Right renal cortex interstitium (tissue), 3 donors: ENCODE results near the gene SMCO3. TPM values are rescaled to one million over a fixed set of nuclear protein-coding genes. Genes with fewer than 3 reads are reported as not detected.

Experiments
- DNase-seq, 3 donors: peaks; one replicate each; pipeline ENCODE4 v3.0.0-alpha.2; 2013; ENCODE audit warnings: low read depth in 3 of 3, low spot score in 2 of 3
- polyA plus RNA-seq, 3 donors: library from polyadenylated mRNA; unstranded; fragments of 120-200 nt; gene quantifications; one replicate each; pipeline ENCODE4 v1.2.1, GENCODE V29; 2013; ENCODE audit not compliant: insufficient read length in 3 of 3

Gene SMCO3
- polyA plus RNA-seq, 3 donors = 2.8 to 3.4 (median 2.8) TPM

GRCh38 chr12:14833336-14833735, 19.4 kb upstream of the SMCO3 start:
- DNase-seq = no peak

GRCh38 chr12:14828892-14829291, 14.9 kb upstream of the SMCO3 start:
- DNase-seq = no peak

- DNase-seq = no peak
These were observed 13.1 kb upstream of the SMCO3 start for GRCh38 chr12:14827043-14827442.

GRCh38 chr12:14826491-14826890, 12.5 kb upstream of the SMCO3 start:
- no peak for DNase-seq

GRCh38 chr12:14825256-14825655, 11.3 kb upstream of the SMCO3 start:
- no peak for DNase-seq

- DNase-seq = no peak
These were observed 10.1 kb upstream of the SMCO3 start for GRCh38 chr12:14824012-14824634.

GRCh38 chr12:14811486-14811885, 2.5 kb downstream of the SMCO3 start:
- no peak for DNase-seq

- DNase-seq = no peak
These were observed 3.0 kb downstream of the SMCO3 start for GRCh38 chr12:14810953-14811483.

- no peak for DNase-seq
These were observed 3.6 kb downstream of the SMCO3 start for GRCh38 chr12:14810167-14810952.

- DNase-seq = peak in 1 of 3 donors; percentile 12
These were observed 10.2 kb downstream of the SMCO3 start for GRCh38 chr12:14803830-14804160.

GRCh38 chr12:14803011-14803829, 10.8 kb downstream of the SMCO3 start, which contains the start of the genes C12orf60 and WBP11:
TSS of gene C12orf60 (plus strand) at chr12:14803670. CDS start at chr12:14822936, 19,266 bp downstream.
TSS of gene WBP11 (minus strand) at chr12:14803478. CDS start at chr12:14801383, 2,095 bp downstream.
- DNase-seq = peak; percentile 97 to 98 (median 97)

- DNase-seq = peak in 2 of 3 donors; percentile 52 to 61
These were observed 11.3 kb downstream of the SMCO3 start for GRCh38 chr12:14802721-14803010.

GRCh38 chr12:14802247-14802646, 11.7 kb downstream of the SMCO3 start:
- DNase-seq = peak in 1 of 3 donors; percentile 10

GRCh38 chr12:14795028-14795448, 18.9 kb downstream of the SMCO3 start:
- DNase-seq = no peak

GRCh38 chr12:14785568-14785967, 28.4 kb downstream of the SMCO3 start:
- DNase-seq = no peak

- no peak for DNase-seq
These were observed 29.5 kb downstream of the SMCO3 start for GRCh38 chr12:14784471-14784870.

GRCh38 chr12:14782756-14783155, 31.2 kb downstream of the SMCO3 start:
- no peak for DNase-seq

GRCh38 chr12:14781563-14781962, 32.4 kb downstream of the SMCO3 start:
- DNase-seq = no peak

GRCh38 chr12:14780859-14781258, 33.1 kb downstream of the SMCO3 start:
- no peak for DNase-seq

- DNase-seq = no peak
These were observed 34.1 kb downstream of the SMCO3 start for GRCh38 chr12:14779834-14780233.

GRCh38 chr12:14777271-14777670, 36.7 kb downstream of the SMCO3 start:
- DNase-seq = no peak
